Measurements from ENCODE around the gene KCNJ18. TPM values are rescaled to one million over a fixed set of nuclear protein-coding genes. Genes with fewer than 3 reads are reported as not detected.
"Not testable (repeated sequence)": the region's sequence is repeated elsewhere in the genome, so short reads cannot be mapped to it uniquely, and the experiment has no call there.

Gene KCNJ18
- total RNA-seq, 6 experiments from 2014 or later: not detected

- intact Hi-C loops (cut with DNase I); H3K4me3 ChIP-seq; H3K27me3 ChIP-seq; ATAC-seq; DNase-seq; H3K27ac ChIP-seq; H3K36me3 ChIP-seq; H3K4me1 ChIP-seq; H3K9me3 ChIP-seq: not testable (repeated sequence)
- WGBS (ENCODE audit: insufficient coverage, low coverage, low lambda C conversion rate, missing lambda C conversion rate): 70% methylated on average over 2 of the region's 51 CpGs
Measured at GRCh38 chr17:21702940-21703640, 10.8 kb downstream of the KCNJ18 start.

DNA sequence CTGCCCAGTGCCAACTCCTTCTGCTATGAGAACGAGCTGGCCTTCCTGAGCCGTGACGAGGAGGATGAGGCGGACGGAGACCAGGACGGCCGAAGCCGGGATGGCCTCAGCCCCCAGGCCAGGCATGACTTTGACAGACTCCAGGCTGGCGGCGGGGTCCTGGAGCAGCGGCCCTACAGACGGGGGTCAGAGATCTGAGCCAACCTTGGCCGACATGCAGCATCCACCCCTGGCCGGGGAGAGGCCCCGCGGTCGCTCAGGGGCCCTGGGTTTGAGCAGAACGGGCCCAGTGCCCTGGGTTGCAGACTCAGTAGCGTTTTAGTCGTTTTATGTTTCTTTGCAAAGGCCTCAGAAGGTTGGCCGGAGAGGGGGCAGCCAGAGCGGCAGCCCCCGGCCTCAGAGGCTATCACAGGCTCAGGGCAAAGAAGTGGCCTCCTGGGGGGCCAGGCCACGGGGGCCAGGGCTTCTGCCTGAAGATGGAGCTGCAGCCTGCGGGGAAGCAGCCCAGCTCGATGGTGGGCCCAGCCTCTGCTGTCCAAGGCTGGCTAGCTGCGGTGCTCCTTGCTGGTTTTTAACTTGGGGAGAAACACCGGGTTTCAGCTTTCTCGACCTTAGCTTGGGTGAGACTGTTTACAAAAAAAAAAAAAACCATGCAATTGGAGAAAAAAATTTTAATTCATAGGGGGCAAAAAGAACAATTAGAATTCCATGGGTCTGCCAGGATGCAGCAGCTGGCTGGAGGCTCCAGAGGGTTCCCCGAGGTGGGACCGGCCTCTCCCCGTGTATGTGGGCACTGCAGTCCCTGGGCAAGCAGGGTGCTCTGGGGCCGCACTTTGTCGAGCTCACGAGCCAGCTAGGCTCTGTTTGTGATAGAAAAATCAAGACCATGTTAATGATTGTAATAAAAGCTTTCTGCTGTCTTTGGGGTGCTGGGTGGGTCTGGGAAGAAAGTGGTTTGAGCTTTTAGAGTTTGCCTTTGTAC, 11.9 kb downstream of the KCNJ18 start:
- 65% methylated on average over 12 of the region's 35 CpGs for WGBS (ENCODE audit: insufficient coverage, low coverage, low lambda C conversion rate, missing lambda C conversion rate)
- H3K27ac ChIP-seq; H3K9me3 ChIP-seq; H3K36me3 ChIP-seq; H3K4me1 ChIP-seq; ATAC-seq; H3K4me3 ChIP-seq; intact Hi-C loops (cut with DNase I); H3K27me3 ChIP-seq: not testable (repeated sequence)
- DNase-seq: peak in 1 of 3 donors; percentile 22

- no peak overlapping the region for H3K4me3 ChIP-seq
- no peaks in the 10 kb centered on the region for H3K4me1 ChIP-seq
- no peaks in the 10 kb centered on the region for H3K36me3 ChIP-seq
- intact Hi-C loops (cut with DNase I): no loop called here
- no peaks in the 10 kb centered on the region for H3K9me3 ChIP-seq
- no peaks in the 10 kb centered on the region for H3K27me3 ChIP-seq
- WGBS (ENCODE audit: insufficient coverage, low coverage, low lambda C conversion rate, missing lambda C conversion rate): 56% methylated on average over 9 of the region's 13 CpGs
- ATAC-seq (peak in 1 of 4 donors; percentile 5), DNase-seq (no peak)
- TF ChIP-seq, protein P1, sequence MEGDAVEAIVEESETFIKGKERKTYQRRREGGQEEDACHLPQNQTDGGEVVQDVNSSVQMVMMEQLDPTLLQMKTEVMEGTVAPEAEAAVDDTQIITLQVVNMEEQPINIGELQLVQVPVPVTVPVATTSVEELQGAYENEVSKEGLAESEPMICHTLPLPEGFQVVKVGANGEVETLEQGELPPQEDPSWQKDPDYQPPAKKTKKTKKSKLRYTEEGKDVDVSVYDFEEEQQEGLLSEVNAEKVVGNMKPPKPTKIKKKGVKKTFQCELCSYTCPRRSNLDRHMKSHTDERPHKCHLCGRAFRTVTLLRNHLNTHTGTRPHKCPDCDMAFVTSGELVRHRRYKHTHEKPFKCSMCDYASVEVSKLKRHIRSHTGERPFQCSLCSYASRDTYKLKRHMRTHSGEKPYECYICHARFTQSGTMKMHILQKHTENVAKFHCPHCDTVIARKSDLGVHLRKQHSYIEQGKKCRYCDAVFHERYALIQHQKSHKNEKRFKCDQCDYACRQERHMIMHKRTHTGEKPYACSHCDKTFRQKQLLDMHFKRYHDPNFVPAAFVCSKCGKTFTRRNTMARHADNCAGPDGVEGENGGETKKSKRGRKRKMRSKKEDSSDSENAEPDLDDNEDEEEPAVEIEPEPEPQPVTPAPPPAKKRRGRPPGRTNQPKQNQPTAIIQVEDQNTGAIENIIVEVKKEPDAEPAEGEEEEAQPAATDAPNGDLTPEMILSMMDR (IDR thresholded peaks at IDR 0.05): no peak
- TF ChIP-seq POLR2A (IDR thresholded peaks at IDR 0.05): no peak
- H3K27ac ChIP-seq: no peak overlapping the region
Measured at GRCh38 chr17:21705021-21705601, 12.8 kb downstream of the KCNJ18 start.

GRCh38 chr17:21705746-21706145, 13.4 kb downstream of the KCNJ18 start:
- H3K4me1 ChIP-seq; H3K36me3 ChIP-seq; H3K27ac ChIP-seq; H3K9me3 ChIP-seq; DNase-seq; intact Hi-C loops (cut with DNase I); ATAC-seq; H3K4me3 ChIP-seq; H3K27me3 ChIP-seq: not testable (repeated sequence)
- WGBS (ENCODE audit: insufficient coverage, low coverage, low lambda C conversion rate, missing lambda C conversion rate): 58% methylated on average over 4 of the region's 6 CpGs

- H3K27ac ChIP-seq; H3K4me3 ChIP-seq; H3K4me1 ChIP-seq; ATAC-seq; intact Hi-C loops (cut with DNase I); DNase-seq; H3K36me3 ChIP-seq; H3K27me3 ChIP-seq; H3K9me3 ChIP-seq: not testable (repeated sequence)
- 90% methylated on average over 2 of the region's 7 CpGs for WGBS (ENCODE audit: insufficient coverage, low coverage, low lambda C conversion rate, missing lambda C conversion rate)
Measured at GRCh38 chr17:21706546-21706945, 14.2 kb downstream of the KCNJ18 start.

DNA sequence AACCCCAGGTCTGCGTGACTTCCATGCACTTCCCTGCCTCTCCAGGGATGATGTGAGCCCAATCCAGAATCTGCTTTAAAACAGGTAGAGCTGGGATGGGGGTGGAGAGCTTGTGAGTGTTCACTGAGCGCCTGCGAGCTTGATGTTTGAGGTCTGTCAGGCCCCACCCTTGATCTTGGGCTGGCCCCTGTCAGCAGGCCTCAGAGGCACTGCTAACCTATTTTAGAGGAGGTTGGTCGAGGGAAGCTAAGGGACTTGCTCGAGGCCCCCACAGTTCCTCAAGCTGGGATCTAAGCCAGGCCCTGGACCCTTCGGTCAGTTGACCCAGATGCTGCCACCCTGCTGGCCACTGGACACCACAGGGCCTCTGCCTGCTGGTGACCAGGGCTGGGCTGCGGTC, 14.8 kb downstream of the KCNJ18 start:
- DNase-seq; H3K4me3 ChIP-seq; H3K27ac ChIP-seq; H3K9me3 ChIP-seq; H3K27me3 ChIP-seq; H3K36me3 ChIP-seq; H3K4me1 ChIP-seq; intact Hi-C loops (cut with DNase I); ATAC-seq: not testable (repeated sequence)
- 75% methylated on average over 2 of the region's 7 CpGs for WGBS (ENCODE audit: insufficient coverage, low coverage, low lambda C conversion rate, missing lambda C conversion rate)

DNA sequence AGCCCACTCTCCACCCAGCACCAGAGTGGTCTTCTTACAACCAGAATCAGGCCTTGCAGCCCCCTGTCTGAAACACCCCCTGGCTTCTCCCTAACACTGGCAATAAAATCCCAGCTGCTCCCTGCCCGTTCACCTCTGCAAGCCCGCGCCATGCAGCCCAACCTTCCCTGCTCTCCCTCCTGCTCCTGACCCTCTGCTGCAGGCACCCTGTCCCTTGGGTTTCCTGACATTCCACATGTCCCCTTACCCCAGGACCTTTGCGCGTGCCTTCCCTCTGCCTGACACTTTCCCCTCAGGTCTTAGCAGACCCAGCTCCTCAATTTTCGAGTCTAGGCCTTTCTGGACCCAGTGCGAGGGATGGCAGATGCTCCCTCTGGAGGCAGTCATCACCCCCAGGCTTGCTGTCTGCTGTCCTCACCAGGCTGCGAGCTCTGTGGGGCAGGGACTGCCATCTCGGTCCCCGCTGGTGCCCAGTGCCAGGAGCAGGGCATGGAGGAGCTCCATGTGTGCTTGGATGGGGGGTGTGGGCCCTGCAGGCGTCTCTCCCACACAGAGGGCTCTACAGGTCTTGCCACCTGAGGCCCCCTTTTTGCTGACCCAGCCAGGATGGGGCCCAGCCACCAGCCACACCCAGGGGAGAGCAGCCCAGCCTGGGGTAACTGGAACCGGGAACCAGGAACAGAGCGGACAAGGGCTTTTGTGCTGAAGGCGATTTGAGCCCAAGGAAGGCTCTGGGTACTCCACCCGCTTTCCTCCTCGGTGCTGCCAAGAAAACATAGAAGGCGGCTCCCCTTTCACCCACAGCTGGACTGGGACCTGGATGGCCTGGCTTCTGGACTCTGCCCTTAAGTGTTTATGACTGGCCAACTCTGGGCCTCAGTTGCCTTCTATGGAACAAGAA, 15.6 kb downstream of the KCNJ18 start:
- ATAC-seq; H3K27ac ChIP-seq; H3K9me3 ChIP-seq; intact Hi-C loops (cut with DNase I); H3K27me3 ChIP-seq; H3K4me1 ChIP-seq; DNase-seq; H3K4me3 ChIP-seq; H3K36me3 ChIP-seq: not testable (repeated sequence)
- 73% methylated on average over 8 of the region's 17 CpGs for WGBS (ENCODE audit: insufficient coverage, low coverage, low lambda C conversion rate, missing lambda C conversion rate)

DNA sequence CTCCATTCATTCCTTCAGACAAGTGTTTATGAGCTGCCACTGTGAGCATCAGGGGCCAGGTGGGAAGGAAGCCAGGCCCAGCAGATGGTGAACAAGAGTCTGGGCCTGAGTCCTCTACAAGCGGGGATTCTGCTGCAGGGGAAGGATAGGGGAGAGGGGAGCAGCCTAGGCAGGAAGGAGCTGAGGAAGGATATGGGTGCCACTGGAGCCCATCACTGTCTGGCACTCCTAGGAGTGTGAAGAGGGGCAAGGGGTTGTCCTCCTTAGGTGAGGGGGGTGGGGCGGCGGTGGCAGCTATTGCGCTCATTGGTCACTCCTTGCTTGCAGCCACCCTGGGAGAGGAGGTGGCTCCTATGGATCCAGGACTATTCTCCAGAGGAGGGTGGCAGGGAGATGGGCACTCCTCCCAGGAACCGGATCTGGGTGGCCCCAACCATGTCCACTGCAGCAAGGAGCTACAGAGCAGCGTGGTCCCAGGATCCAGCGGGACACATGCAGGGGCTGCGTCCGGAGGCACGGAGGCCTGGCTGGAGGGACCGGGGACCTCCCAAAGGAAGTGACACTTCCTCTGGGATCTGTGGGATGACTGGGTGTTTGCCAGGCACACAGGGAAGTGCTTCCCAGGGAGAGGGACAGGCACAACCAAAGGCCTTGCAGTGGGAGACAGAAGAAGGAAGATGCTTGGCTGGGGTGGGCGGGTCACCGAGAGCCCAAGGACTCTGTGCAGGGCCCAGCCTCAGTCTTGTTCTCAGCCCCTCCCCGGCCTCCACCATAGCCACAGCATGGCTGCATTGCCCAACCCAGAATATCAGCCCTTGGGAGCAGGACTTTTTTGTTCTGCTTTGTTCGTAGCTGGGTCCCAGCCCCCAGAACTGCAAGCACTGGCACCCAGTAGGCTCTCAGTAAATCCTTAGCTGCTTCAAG, 16.6 kb downstream of the KCNJ18 start:
- H3K4me3 ChIP-seq; H3K9me3 ChIP-seq; H3K27me3 ChIP-seq; H3K36me3 ChIP-seq; H3K27ac ChIP-seq; DNase-seq; H3K4me1 ChIP-seq; intact Hi-C loops (cut with DNase I): not testable (repeated sequence)
- WGBS (ENCODE audit: insufficient coverage, low coverage, low lambda C conversion rate, missing lambda C conversion rate): 61% methylated on average over 6 of the region's 15 CpGs
- peak in 1 of 4 donors; percentile 3 for ATAC-seq

DNA sequence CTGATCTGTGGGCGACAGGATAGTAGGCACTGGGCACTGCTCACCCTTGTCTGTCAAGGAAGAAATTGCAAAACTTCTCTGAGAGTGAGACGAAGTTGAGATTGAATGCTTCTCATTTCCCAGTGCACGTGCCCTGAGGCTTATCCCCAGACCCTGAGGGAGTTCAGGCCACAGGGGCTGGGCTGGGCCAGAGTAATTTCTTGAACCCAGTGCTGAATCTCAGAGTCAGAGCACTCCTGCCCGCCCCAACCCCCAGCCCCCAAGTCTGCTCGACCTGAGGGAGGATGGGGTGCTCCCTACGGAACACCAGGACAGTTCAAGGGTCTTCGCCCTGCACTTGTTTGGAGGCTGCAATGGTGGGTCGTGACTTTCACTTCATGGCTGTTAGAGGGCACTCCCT, 17.7 kb downstream of the KCNJ18 start:
- H3K9me3 ChIP-seq; H3K27me3 ChIP-seq; ATAC-seq; H3K4me3 ChIP-seq; H3K4me1 ChIP-seq; DNase-seq; H3K27ac ChIP-seq; H3K36me3 ChIP-seq; intact Hi-C loops (cut with DNase I): not testable (repeated sequence)
- WGBS (ENCODE audit: insufficient coverage, low coverage, low lambda C conversion rate, missing lambda C conversion rate): 0% methylated on average over 1 of the region's 8 CpGs

Measured in right lobe of liver (tissue), 6 donors.